ENCODE measurements around the gene TOP1. TPM values are rescaled to one million over a fixed set of nuclear protein-coding genes. Genes with fewer than 3 reads are reported as not detected.

TOP1 gene
- polyA plus RNA-seq, 1 of the 3 experiments (the other 2 are of a cell fraction) = 11.9 TPM

GRCh38 chr20:41136680-41137613, 108.3 kb downstream of the TOP1 start, which contains the start of gene PLCG1 (continued):
- TF ChIP-seq PBX3 (IDR thresholded peaks at IDR 0.05) (peak; percentile 98), FOSL2 (IDR thresholded peaks at IDR 0.05; ENCODE audit: borderline replicate concordance, low read depth) (no peak), CHD2 (IDR thresholded peaks at IDR 0.05; ENCODE audit: low read length, partially characterized antibody) (peak; percentile 61), CTCF (IDR thresholded peaks at IDR 0.05) (no peak), SMC3 (IDR thresholded peaks at IDR 0.05; ENCODE audit: low read depth, low read length) (no peak), RFX5 (IDR thresholded peaks at IDR 0.05; ENCODE audit: low read length) (no peak)
- TF ChIP-seq, protein P1, sequence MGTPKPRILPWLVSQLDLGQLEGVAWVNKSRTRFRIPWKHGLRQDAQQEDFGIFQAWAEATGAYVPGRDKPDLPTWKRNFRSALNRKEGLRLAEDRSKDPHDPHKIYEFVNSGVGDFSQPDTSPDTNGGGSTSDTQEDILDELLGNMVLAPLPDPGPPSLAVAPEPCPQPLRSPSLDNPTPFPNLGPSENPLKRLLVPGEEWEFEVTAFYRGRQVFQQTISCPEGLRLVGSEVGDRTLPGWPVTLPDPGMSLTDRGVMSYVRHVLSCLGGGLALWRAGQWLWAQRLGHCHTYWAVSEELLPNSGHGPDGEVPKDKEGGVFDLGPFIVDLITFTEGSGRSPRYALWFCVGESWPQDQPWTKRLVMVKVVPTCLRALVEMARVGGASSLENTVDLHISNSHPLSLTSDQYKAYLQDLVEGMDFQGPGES (IDR thresholded peaks at IDR 0.05; ENCODE audit: low read depth, low read length) = peak; percentile 25; the same call in 1 of the 2 replicates

DNA sequence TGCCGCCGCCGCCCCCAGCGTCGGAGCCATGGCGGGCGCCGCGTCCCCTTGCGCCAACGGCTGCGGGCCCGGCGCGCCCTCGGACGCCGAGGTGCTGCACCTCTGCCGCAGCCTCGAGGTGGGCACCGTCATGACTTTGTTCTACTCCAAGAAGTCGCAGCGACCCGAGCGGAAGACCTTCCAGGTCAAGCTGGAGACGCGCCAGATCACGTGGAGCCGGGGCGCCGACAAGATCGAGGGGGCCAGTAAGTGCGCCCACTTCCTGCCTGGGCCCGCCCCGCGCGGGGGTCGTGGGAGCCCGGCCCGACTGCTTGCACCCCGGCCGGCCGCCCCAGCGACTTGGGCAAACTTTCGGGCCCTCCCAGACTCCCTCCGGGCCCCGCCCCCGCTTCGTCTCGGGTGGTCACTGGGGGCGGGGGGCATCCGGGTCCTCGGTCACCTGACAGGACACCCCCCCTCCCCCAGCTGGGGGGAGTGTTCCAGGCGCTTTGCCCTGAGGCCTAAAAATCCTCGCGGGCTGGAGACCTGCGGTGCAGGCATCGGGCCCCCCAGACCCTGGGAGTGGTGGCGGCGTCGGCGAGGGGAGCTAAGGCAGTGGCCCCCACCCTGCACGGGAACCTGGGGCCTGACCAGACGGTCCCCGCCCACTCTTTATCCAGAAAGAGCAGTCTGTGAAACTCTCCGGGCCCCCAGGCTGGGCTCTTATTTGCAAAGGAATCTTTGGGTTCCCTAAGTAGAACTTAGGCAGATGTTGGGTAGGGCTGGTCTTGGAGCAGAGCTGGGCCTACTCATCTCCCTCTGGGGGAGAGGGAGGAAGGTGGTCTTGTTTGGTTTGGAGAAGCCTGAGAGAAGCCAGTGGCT, 109.2 kb downstream of the TOP1 start:
- no peaks in the 10 kb centered on the region for H3K36me3 ChIP-seq (replicated peaks in 1 of 2; ENCODE audit: control insufficient read depth in 1 of 2, insufficient read depth in 2 of 2, low read length in 1 of 2)
- no peaks in the 10 kb centered on the region for H3K27me3 ChIP-seq (ENCODE audit: insufficient read depth)
- CTCF ChIA-PET = interaction anchor here (0.8 to 3.4 kb wide), 3 partner anchors 35 to 273 kb away, joined by 3 to 16 read pairs (median 11); no protein-coding TSS in a partner anchor
- POLR2A ChIA-PET = interaction anchor here (0.7 to 1.1 kb wide), 3 partner anchors 32 to 92 kb away, joined by 3 read pairs; no protein-coding TSS in a partner anchor
- H3K27ac ChIP-seq (ENCODE audit: low read depth in 2 of 2, low read length in 1 of 2) = peak overlapping the region; percentile 77 to 93
- peak; percentile 92 for DNase-seq
- no peaks in the 10 kb centered on the region for H3K9me3 ChIP-seq
- peaks cover 47% of the 10 kb centered on the region for H4K20me1 ChIP-seq (ENCODE audit: insufficient read depth)
- peak overlapping the region; percentile 94 for H3K9ac ChIP-seq
- H3F3A ChIP-seq (replicated peaks; ENCODE audit: insufficient read depth) = no peaks in the 10 kb centered on the region
- H2AFZ ChIP-seq (ENCODE audit: low read depth) = peak overlapping the region; percentile 33; the same call in 1 of the 2 replicates
- peaks cover 9 to 48% of the 10 kb centered on the region in 2 experiments; a peak in 3 of 4 replicates for H3K4me1 ChIP-seq (ENCODE audit: control insufficient read depth in 1 of 2, insufficient read depth in 2 of 2, low read depth in 1 of 2, low read length in 1 of 2)
- peak overlapping the region; percentile 100 for H3K4me2 ChIP-seq
- 4% methylated on average over 30 of the region's 66 CpGs for WGBS (ENCODE audit: low lambda C conversion rate)
- peaks cover 55% of the 10 kb centered on the region for H3K79me2 ChIP-seq (ENCODE audit: insufficient read depth)
- H3K9me2 ChIP-seq = no peaks in the 10 kb centered on the region
- peak overlapping the region; percentile 94 to 97 for H3K4me3 ChIP-seq (ENCODE audit: low read depth in 2 of 2, low read length in 1 of 2)
- peak; percentile 87 for TF ChIP-seq USF1 (IDR thresholded peaks at IDR 0.05; ENCODE audit: borderline replicate concordance, low read depth)
- TF ChIP-seq EZH2phosphoT487 (IDR thresholded peaks at IDR 0.05; ENCODE audit: borderline replicate concordance, low read depth) = no peak
- TF ChIP-seq, protein P1 (IDR thresholded peaks at IDR 0.05; ENCODE audit: low read depth, low read length) = no peak
- TF ChIP-seq FOSL2 (IDR thresholded peaks at IDR 0.05; ENCODE audit: borderline replicate concordance, low read depth) = no peak
- TF ChIP-seq YY1 (IDR thresholded peaks at IDR 0.05; ENCODE audit: low read depth) = no peak
- peak; percentile 40 for TF ChIP-seq GABPA (IDR thresholded peaks at IDR 0.05; ENCODE audit: low read depth)
- TF ChIP-seq TAF1 (IDR thresholded peaks at IDR 0.05; ENCODE audit: borderline replicate concordance, low read depth, low read length) = no peak
- TF ChIP-seq REST (IDR thresholded peaks at IDR 0.05; ENCODE audit: low read depth, low read length) = 0 out of 2 replicates have a peak, but pooled peaks have one; percentile 3
- no peak for TF ChIP-seq ELF1 (IDR thresholded peaks at IDR 0.05)
- no peak for TF ChIP-seq GATA2 (CRISPR knock-in tag; IDR thresholded peaks at IDR 0.05)
- TF ChIP-seq TEAD4 (IDR thresholded peaks at IDR 0.05; ENCODE audit: borderline replicate concordance, insufficient read depth) = no peak
